Lower lobe of right lung (tissue), 2 donors: ENCODE measurements around the gene KLHDC8A. TPM values are rescaled to one million over a fixed set of nuclear protein-coding genes. Genes with fewer than 3 reads are reported as not detected.

Experiments used
- ATAC-seq, 2 donors: fragments of 200-7000 bp; cut with Tn5 transposase; one replicate each; pipeline ENCODE4 v1.9.1; 2020 to 2022; ENCODE audit warnings: mild to moderate bottlenecking in 2 of 2, moderate library complexity in 2 of 2
- DNase-seq: peaks from one replicate; pipeline ENCODE4 v3.0.0-alpha.2; 2020
- H3K27ac ChIP-seq: fragments of 200-600 bp; one replicate; pipeline ENCODE4 v1.8.0; 2022
- H3K27me3 ChIP-seq: fragments of 200-600 bp; one replicate; pipeline ENCODE4 v1.8.0; 2022; ENCODE audit warnings: low read depth
- H3K36me3 ChIP-seq: fragments of 200-600 bp; one replicate; pipeline ENCODE4 v1.8.0; 2022; ENCODE audit warnings: mild to moderate bottlenecking
- H3K4me1 ChIP-seq: fragments of 200-600 bp; one replicate; pipeline ENCODE4 v1.8.0; 2022
- H3K4me3 ChIP-seq: fragments of 200-600 bp; one replicate; pipeline ENCODE4 v1.8.0; 2022; ENCODE audit warnings: mild to moderate bottlenecking
- H3K9me3 ChIP-seq: fragments of 200-600 bp; one replicate; pipeline ENCODE4 v1.8.0; 2022
- intact Hi-C: fragments of 100-400 bp; cut with DNase I; formaldehyde crosslinking; loops from one replicate; pipeline ENCODE4 v1.11.0; 2022
- total RNA-seq: library from RNA; stranded (reverse); fragmentation: NEBNext Ultra II Directional; extraction: Animal tissue kit (Norgen Biotek cat#: 25700); gene quantifications from one replicate; pipeline ENCODE4 v1.2.1, GENCODE V29; 2021
- TF ChIP-seq, protein P1 (sequence below): fragments of 200-600 bp; IDR thresholded peaks from one replicate; pipeline ENCODE4 v1.8.0; 2022; ENCODE audit warnings: antibody characterized with exemption, mild to moderate bottlenecking
- donor health status: DM: no; HTN: yes; CAD: no; lungs with severe emphysema.

The KLHDC8A gene
- total RNA-seq, 1 donor from 2014 or later = 0.97 TPM

DNA sequence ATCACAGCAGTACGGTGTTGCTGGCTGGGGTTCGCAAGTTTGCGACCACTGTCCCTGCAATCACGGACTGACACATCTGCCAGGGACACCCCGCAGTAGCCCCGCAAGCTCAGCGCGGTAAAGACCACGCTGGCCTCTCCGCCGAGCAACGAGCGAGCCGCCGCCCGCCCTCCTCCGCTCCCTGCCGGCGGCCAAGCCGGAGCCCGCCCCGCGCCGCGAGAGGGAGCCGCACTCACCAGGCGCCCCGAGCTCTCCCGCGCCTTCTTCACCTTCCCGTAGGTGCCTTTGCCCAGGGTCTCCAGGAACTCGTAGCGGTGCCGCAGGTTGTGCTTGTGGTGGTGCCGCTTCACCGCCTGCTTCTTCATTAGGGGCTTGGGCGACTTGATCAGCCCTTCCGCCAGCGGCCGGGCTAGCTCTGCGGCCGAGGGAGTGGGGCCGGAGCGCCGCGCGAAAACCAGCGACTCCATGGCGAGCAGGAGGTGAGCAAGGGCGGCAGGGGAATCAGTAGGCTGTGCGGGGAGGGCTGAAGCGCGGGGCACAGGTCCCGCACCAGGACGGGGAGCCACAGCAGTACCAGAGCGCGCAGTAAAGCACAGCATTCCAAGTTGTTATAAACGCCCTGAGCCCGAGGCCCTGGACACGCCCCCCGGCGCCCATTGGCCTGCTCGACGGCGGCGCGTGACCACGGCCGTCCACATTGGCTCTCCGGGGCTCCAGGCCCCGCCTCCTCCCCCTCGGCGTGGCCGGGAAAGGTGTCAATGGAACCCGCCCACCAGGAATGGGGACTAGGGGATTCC, 35.4 kb downstream of the KLHDC8A start, which contains the start of gene NUAK2:
Gene NUAK2, minus strand, starts transcription at position 584 of the 797 bp plus-strand sequence. Its CDS starts 117 bp downstream, at position 467.
- H3K4me3 ChIP-seq = peak within 1 kb of the TSS; percentile 78
- peak; percentile 92 for ATAC-seq
- TF ChIP-seq, protein P1, sequence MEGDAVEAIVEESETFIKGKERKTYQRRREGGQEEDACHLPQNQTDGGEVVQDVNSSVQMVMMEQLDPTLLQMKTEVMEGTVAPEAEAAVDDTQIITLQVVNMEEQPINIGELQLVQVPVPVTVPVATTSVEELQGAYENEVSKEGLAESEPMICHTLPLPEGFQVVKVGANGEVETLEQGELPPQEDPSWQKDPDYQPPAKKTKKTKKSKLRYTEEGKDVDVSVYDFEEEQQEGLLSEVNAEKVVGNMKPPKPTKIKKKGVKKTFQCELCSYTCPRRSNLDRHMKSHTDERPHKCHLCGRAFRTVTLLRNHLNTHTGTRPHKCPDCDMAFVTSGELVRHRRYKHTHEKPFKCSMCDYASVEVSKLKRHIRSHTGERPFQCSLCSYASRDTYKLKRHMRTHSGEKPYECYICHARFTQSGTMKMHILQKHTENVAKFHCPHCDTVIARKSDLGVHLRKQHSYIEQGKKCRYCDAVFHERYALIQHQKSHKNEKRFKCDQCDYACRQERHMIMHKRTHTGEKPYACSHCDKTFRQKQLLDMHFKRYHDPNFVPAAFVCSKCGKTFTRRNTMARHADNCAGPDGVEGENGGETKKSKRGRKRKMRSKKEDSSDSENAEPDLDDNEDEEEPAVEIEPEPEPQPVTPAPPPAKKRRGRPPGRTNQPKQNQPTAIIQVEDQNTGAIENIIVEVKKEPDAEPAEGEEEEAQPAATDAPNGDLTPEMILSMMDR = peak; percentile 46
- H3K27ac ChIP-seq = peak within 1 kb of the TSS; percentile 91
- H3K36me3 ChIP-seq = no peaks in the 10 kb centered on the region
- H3K27me3 ChIP-seq = no peaks in the 10 kb centered on the region
- H3K9me3 ChIP-seq = no peaks in the 10 kb centered on the region
- peak; percentile 97 for DNase-seq
- intact Hi-C loops = no loop called here
- peaks cover 63% of the 10 kb centered on the region for H3K4me1 ChIP-seq

- ATAC-seq (peak; percentile 58 to 70), DNase-seq (peak; percentile 86)
- TF ChIP-seq, protein P1 = no peak
- Histone ChIP-seq H3K4me1 (peaks cover 70% of the 10 kb centered on the region), H3K27ac (peak overlapping the region; percentile 58), H3K4me3 (peak overlapping the region; percentile 78), H3K27me3 (no peaks in the 10 kb centered on the region), H3K9me3 (no peaks in the 10 kb centered on the region), H3K36me3 (no peaks in the 10 kb centered on the region)
- intact Hi-C loops = no loop called here
Observed at GRCh38 chr1:205319081-205320018, 37.4 kb downstream of the KLHDC8A start.

DNA sequence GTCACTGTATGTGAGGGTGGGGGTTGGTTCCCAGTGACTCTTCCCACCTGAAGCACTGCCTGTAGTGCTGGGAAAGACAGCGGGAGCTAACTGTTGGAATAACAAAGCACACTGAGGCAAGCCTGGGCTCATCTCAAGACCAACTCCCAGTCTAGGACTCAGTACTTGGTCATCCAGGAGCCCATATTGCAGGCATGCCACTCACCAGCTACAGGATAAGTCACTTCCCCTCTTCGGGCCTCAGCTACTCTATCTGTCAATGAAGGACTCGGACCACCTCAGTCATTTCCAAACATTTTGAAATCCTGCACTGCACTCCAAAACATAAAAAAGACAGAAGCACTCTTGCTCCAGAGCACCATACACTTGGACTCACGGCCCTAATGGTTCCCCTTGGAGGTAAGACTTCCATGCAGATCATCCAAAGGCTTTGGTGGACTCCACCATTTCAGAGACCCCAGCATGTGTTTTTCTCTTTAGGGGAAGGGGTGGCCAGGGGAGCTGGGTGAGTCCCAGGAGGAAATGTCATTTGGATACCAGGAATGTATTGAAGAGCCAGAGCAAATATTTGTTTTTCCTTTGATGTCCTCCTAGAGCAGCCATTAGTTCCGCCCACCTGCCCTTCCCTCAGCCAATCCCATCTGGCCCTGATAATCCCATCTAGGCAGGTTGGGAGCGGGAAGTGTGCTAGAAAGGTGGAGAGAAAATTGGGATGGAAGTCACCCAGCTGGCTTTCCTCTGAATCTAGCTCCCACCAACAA, 38.3 kb downstream of the KLHDC8A start:
- no peaks in the 10 kb centered on the region for H3K9me3 ChIP-seq
- TF ChIP-seq, protein P1 = no peak
- H3K27ac ChIP-seq = peak overlapping the region; percentile 58
- no peak for DNase-seq
- H3K27me3 ChIP-seq = no peaks in the 10 kb centered on the region
- no peaks in the 10 kb centered on the region for H3K36me3 ChIP-seq
- ATAC-seq = peak in 1 of 2 donors; percentile 23
- intact Hi-C loops = no loop called here
- H3K4me1 ChIP-seq = peaks cover 80% of the 10 kb centered on the region
- H3K4me3 ChIP-seq = no peak overlapping the region

- TF ChIP-seq, protein P1 = no peak
- no peaks in the 10 kb centered on the region for H3K27me3 ChIP-seq
- DNase-seq (peak; percentile 94), ATAC-seq (peak; percentile 60 to 69)
- no peaks in the 10 kb centered on the region for H3K9me3 ChIP-seq
- H3K4me3 ChIP-seq = no peak overlapping the region
- peak overlapping the region; percentile 14 for H3K27ac ChIP-seq
- no peaks in the 10 kb centered on the region for H3K36me3 ChIP-seq
- peaks cover 90% of the 10 kb centered on the region for H3K4me1 ChIP-seq
- intact Hi-C loops = no loop called here
Observed at GRCh38 chr1:205317311-205317917, 39.3 kb downstream of the KLHDC8A start.
